Activated gamma-delta T cell (primary cell): Measurements from ENCODE around the gene TP53I11.

Experiments used
- DNase-seq: peaks from one replicate; lab custom pipeline; 2025; lab: John Stamatoyannopoulos, UW

The TP53I11 gene

GRCh38 chr11:44885065-44885810 lies 65.4 kb downstream of the TP53I11 start:
- no peak for DNase-seq

GRCh38 chr11:44884056-44884455 lies 66.6 kb downstream of the TP53I11 start:
- no peak for DNase-seq

GRCh38 chr11:44883277-44883676 lies 67.4 kb downstream of the TP53I11 start:
- no peak for DNase-seq
